ENCODE results near the gene PCK2.

Gene PCK2

GRCh38 chr14:24060984-24061913, 32.9 kb upstream of the PCK2 start:
- DNase-seq (ENCODE audit: low read depth in 2 of 2): no peak

DNA sequence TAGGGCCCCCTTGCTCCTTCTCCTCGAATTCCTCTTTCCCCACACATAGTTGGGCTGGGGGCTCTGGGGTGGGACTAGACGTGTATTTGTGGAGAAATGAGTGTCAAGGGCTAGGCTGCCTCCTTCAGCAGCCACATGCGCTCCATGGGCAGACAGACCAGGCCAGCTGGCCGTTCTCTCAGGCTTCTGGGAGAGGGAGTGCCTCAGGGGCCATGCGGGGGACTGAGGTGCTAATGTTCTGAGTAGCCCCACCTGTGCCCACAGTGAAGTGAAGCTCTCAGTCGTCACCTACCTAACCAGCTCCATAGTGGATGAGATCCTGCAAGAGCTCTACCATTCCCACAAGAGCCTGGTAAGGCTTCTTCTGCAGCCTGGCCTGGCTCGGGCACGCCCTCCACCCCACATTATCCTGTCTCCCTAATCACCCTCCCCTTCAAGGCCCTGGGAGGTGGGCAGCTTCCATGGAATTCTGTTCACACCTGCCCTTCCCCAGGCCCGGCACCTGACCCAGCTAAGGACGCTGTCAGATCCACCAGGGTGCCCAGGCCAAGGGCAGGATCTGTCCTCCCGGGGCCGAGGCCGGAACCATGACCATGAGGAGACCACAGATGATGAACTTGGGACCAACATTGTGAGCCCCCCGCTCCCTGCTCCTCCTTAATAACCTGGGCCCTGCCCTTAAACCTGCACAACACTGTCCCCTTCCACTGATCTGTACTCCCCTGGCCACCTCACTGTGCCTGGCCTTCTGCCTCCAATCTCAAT, 31.7 kb upstream of the PCK2 start:
- no peak for DNase-seq (ENCODE audit: low read depth in 2 of 2)

- no peak for DNase-seq (ENCODE audit: low read depth in 2 of 2)
Observed at GRCh38 chr14:24063263-24063836, 30.8 kb upstream of the PCK2 start.

GRCh38 chr14:24064091-24064795, 29.9 kb upstream of the PCK2 start:
- DNase-seq (ENCODE audit: low read depth in 2 of 2): no peak

DNA sequence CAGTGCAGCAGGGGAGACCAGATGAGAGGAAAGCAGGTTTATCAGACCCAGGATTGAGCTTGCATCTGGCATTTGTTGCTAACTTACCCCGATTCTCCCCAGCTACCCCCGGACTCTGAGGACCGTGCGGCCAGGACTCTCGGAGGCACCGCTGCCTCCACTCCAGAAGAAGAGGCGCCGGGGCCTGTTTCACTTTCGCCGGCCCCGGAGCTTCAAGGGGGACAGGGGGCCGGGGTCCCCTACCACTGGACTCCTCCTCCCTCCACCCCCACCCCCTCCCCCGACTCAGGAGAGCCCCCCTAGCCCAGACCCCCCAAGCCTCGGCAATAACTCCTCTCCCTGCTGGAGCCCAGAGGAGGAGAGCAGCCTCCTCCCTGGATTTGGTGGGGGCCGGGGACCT, 29.3 kb upstream of the PCK2 start:
- DNase-seq (ENCODE audit: low read depth in 2 of 2): no peak

DNA sequence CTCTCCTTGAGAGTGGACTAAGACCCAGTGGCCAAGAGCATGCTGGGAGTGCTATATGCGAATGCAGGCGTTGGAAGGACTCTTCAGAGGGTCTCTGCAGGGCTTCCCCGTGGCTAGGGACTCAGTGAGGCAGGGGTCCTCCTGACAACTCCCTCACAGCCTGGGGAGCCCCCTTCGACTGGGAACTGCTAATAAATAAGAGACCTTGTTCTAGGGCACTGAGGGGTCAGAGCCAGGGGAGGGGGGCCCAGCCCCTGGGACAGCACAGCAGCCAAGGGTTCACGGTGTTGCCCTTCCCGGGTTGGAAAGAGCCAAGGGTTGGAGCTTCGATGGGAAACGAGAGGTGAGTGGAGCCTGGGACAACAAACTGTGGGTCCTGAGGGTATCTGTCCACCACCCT, 28.7 kb upstream of the PCK2 start:
- no peak for DNase-seq (ENCODE audit: low read depth in 2 of 2)

GRCh38 chr14:24066496-24067132, 27.5 kb upstream of the PCK2 start:
- DNase-seq (ENCODE audit: low read depth in 2 of 2): no peak

- DNase-seq (ENCODE audit: low read depth in 2 of 2): no peak
Observed at GRCh38 chr14:24067133-24068082, 26.7 kb upstream of the PCK2 start.

GRCh38 chr14:24068711-24069410, 25.2 kb upstream of the PCK2 start:
- DNase-seq (ENCODE audit: low read depth in 2 of 2): no peak

DNA sequence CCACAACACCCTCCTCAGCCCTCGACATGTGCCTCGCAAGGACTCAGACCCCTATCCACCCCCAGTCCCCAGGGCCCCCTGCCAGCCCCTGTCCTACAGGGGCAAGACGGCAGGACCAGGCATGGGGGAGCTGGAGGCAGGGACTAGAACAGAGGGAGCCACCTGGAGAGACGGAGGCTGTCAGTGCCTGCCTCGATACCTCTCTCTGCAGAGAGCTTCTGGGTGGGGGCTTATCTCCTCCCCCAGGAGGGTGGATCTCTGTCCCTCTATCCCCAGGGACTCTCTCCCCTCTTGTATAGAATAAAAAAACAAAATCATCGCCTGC, 24.7 kb upstream of the PCK2 start:
- DNase-seq (ENCODE audit: low read depth in 2 of 2): no peak

DNA sequence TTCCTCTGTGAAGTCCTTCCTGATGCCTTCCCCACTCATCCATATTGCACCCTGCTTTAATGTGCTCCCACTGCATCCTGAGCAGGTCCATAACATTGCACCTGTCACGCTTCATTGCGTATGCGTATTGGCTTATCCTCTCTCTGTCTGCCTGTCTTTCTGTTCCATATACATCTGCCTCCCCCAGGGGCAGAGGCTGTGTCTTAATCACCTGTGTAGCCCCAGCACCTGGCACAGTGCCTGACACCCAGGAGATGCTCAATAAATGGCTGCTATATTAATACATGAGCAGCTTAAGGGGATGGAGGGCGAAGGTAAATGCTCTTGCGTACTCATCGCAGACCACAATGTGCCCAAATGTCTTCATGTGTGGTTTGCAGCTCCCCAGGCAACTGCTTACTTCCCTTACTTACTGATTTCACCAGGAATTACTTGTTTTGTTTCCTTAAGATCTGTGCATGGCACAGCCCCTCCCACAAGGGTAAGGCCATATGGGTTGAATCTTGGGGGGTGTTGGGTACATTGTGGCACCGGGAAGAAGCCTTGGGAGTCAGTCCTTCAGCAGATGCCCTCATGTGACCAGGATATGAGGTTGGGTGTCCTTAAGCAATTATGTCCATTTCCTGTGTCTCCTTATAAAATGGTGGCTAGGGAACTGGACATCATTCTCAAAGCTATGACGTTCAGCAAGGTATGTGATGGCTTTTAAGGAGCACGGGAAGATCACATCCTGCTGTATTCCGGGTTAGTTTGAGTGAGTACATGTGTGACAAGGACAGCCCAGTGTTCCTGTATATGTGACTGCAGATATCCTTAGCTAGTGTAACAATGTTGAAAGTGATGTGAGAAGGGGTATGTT, 23.6 kb upstream of the PCK2 start:
- DNase-seq (ENCODE audit: low read depth in 2 of 2): no peak

- DNase-seq (ENCODE audit: low read depth in 2 of 2): peak; percentile 25 to 32
Observed at GRCh38 chr14:24071144-24071697, 22.9 kb upstream of the PCK2 start, which contains the start of gene CPNE6. Gene CPNE6 (plus strand): TSS chr14:24071562. CDS start chr14:24072937, 1,375 bp downstream.

DNA sequence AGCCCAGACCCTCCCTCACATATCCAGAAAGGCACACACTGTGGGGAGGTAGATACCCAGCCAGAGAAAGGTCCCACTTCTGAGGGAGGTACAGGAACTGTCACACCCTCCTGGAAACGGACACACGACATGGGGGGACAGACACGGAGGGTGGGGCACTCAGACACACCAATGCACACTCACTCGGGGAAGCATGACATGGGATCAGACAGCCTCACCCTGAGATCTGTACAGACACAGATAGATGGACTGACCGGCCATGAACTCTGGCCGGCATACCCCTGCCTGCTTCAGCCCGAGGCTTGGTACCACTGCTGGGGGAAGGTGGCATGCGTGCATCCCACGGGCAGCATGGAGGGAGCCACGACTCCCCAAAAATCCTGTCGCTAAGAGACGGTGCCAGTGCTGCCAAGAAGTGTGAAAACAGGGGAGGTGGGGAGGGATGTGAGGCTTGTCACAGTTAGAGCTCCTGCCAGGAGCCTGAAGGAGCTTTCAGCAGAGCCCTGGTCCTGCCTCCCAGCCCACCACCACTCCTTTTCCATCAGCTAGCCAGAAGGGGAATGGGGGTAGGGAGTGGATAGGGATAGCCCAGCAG, 22.2 kb upstream of the PCK2 start:
- no peak for DNase-seq (ENCODE audit: low read depth in 2 of 2)

DNA sequence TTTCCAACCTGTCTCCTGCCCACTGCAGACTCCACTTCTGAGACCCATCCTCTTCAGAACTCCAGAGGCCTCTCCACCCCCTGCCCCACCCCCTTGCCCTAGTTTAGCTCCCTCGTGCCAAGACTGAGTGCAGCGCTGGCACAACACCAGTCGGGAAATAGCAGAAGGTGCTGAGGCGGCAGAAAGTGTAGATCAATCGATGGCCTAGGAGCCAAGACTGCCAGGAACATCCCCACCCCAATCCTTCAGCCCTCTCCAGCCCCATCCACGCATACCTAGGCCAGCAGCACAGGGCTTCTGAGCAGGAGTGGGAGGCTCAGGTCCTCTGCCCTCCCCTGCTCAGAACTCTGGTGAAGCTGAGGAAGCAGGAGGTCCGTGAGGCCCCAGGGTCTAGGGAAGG, 21.7 kb upstream of the PCK2 start:
- no peak for DNase-seq (ENCODE audit: low read depth in 2 of 2)

DNA sequence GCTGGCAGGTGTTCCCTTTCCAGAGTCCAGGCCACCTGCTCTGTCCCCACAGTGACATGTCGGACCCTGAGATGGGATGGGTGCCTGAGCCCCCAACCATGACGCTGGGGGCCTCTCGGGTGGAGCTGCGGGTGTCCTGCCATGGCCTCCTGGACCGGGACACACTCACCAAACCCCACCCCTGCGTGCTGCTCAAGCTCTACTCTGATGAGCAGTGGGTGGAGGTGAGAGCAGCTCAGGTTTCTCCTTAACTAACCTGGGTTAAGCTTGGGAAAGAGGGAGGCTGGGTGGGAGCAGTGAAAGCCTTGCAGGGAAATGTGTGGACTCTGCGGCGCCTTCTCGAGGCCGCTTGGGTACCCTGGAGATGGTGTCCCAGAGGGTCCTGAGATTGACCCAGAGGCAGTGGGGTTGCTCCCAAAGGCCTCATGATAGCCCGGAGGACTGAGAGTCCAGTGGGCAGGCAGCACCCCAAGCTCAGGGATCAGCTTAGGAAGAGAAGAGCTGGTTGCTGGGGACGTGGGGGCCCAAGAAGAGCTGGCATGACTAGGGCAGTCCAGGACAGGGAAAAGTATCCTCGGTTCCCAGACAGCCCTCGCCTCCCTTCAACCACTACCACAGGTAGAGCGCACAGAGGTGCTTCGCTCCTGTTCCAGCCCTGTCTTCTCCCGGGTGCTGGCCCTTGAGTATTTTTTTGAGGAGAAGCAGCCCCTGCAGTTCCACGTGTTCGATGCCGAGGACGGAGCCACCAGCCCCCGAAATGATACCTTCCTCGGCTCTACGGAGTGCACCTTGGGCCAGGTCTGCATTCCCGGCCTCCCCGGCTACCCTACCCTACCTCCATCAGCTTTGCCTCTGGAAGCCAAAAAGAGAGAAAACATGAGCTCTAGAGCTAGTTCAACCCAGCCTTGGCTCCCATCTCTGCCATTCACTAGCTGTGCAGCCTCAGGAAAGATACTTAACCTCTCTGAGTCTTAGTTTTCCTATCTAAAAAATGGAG, 20.9 kb upstream of the PCK2 start:
- no peak for DNase-seq (ENCODE audit: low read depth in 2 of 2)

DNA sequence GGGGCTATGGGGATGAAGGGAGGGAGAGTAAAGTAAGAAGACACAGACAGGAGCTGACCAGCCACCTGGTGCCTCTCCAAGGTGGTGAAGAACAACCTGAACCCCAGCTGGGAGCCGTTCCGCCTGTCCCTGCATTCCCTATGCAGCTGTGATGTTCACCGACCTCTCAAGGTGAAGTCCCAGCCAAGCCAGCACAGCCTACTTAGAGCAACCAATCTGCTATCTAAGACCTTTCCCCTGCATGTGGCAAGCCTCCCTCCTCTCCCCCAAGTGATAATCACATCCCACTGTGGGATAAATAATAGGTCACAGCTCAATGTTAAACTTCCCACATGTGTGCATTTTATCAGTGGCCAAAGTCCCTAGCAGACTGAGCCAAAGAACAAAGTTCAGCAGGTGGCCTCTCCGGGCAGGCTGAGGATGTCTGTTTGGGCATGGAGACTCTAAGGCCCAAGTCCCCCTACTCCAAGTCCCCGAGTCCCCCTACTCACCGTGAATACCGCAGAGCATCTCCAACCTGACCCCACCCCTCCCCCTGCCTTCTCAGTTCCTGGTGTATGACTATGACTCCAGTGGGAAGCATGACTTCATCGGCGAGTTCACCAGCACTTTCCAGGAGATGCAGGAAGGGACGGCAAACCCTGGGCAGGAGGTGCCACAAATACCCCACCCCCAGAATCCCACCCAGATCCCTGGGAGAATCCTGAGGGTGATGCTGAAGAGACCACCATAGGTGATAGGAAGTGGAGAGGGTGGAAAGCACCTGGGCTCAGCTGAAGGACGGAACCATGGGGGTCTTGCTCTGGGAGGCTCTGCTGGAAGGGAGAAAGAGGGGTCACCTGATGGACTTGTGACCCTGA, 19.3 kb upstream of the PCK2 start:
- no peak for DNase-seq (ENCODE audit: low read depth in 2 of 2)

Measured in stimulated activated CD4-positive, alpha-beta T cell treated with anti-CD3 and anti-CD28 coated beads, Interleukin-4, amount 100 ng/mL, for 48 hours (primary cell).